Panc1 (cell line): ENCODE results near the gene LACTB. TPM values are rescaled to one million over a fixed set of nuclear protein-coding genes. Genes with fewer than 3 reads are reported as not detected.

ENCODE experiments used
- ATAC-seq: fragments of 200-7000 bp; cut with Tn5 transposase; 2 replicates; pipeline ENCODE4 v1.9.1; 2020; ENCODE audit warnings: mild to moderate bottlenecking, moderate library complexity
- BruUV-seq: library from RNA; stranded (reverse); fragments of 400-500 nt; replicated peaks from 2 replicates; lab custom pipeline; 2021; lab: Mats Ljungman, UMichigan
- CTCF ChIA-PET: fragments of 300-600 bp; sonication (Branson Sonifier 250); formaldehyde crosslinking; loops from one replicate; lab custom pipeline; 2022; ENCODE audit warnings: antibody characterized with exemption; lab: Charles Lee
- POLR2A ChIA-PET: fragments of 300-600 bp; sonication (Branson Sonifier 250); formaldehyde crosslinking; loops from one replicate; lab custom pipeline; 2022; ENCODE audit warnings: antibody characterized with exemption; lab: Charles Lee
- DNase-seq: peaks from one replicate; pipeline ENCODE4 v3.0.0-alpha.2; 2010; ENCODE audit warnings: low read depth, low spot score
- H3K27ac ChIP-seq: 2 replicates; pipeline ENCODE4 v1.5.1; 2011; ENCODE audit warnings: mild to moderate bottlenecking, low read length, inconsistent platforms
- H3K27me3 ChIP-seq: fragments of 200-500 bp; sonication (Bioruptor generic); 2 replicates; pipeline ENCODE4 v1.6.0; 2014; ENCODE audit warnings: low read length, inconsistent platforms; ENCODE audit not compliant: control insufficient read depth, insufficient read depth
- H3K36me3 ChIP-seq: fragments of 200-500 bp; sonication (Bioruptor generic); 2 replicates; pipeline ENCODE4 v1.5.1; 2014; ENCODE audit warnings: inconsistent platforms, mild to moderate bottlenecking, low read length, moderate library complexity; ENCODE audit not compliant: control insufficient read depth, insufficient read depth
- H3K4me1 ChIP-seq: 2 replicates; pipeline ENCODE4 v1.5.1; 2011; ENCODE audit warnings: inconsistent platforms, mild to moderate bottlenecking, low read length, moderate library complexity; ENCODE audit not compliant: control insufficient read depth, insufficient read depth
- H3K4me3 ChIP-seq, 2 experiments: 2 replicates each; pipeline ENCODE4 v1.5.1; 2011 to 2012; ENCODE audit warnings: low read depth in 2 of 2, low read length in 2 of 2, mild to moderate bottlenecking in 2 of 2, inconsistent platforms in 1 of 2, moderate library complexity in 1 of 2
- H3K9me3 ChIP-seq: fragments of 200-500 bp; sonication (Bioruptor generic); 2 replicates; pipeline ENCODE4 v1.5.1; 2014; ENCODE audit warnings: low read depth, mild to moderate bottlenecking, inconsistent platforms, low read length, moderate library complexity; ENCODE audit not compliant: control insufficient read depth, insufficient read depth
- POLR2AphosphoS5 ChIP-seq: IDR thresholded peaks from 2 replicates; pipeline ENCODE4 v1.6.1; 2012; ENCODE audit warnings: mild to moderate bottlenecking, low read depth, low read length, moderate library complexity
- REST ChIP-seq, 2 experiments: IDR thresholded peaks; 2 replicates each; pipeline ENCODE4 v1.6.1; 2011 to 2012; ENCODE audit warnings: low read depth in 2 of 2, control low read depth in 1 of 2, low read length in 1 of 2, mild to moderate bottlenecking in 1 of 2, moderate library complexity in 1 of 2; ENCODE audit not compliant: insufficient read depth in 1 of 2
- SIN3A ChIP-seq: IDR thresholded peaks from 2 replicates; pipeline ENCODE4 v1.6.1; 2012; ENCODE audit warnings: low read depth, mild to moderate bottlenecking, low read length, moderate library complexity, borderline replicate concordance; ENCODE audit not compliant: insufficient read depth
- TCF7L2 ChIP-seq: IDR thresholded peaks from 2 replicates; pipeline ENCODE4 v1.6.1; 2011; ENCODE audit warnings: mild to moderate bottlenecking, low read depth, low read length, inconsistent platforms
- in situ Hi-C: cut with HindIII; loops from 2 replicates; pipeline ENCODE4 v1.10.0; 2016; ENCODE audit warnings: low sequenced_read_pairs, low pct_unique_long_range_greater_than_20kb
- intact Hi-C: fragments of 100-400 bp; cut with micrococcal nuclease; formaldehyde crosslinking; loops from one replicate; pipeline ENCODE4 v1.10.0; 2022; ENCODE audit not compliant: unreplicated experiment
- total RNA-seq: library from RNA; stranded (reverse); gene quantifications from one replicate; pipeline ENCODE4 v1.2.1, GENCODE V29; 2021; ENCODE audit not compliant: unreplicated experiment
- TF ChIP-seq, protein P1 (sequence below): fragments of 450-650 bp; IDR thresholded peaks from 2 replicates; pipeline ENCODE4 v1.5.1; 2017; ENCODE audit warnings: mild to moderate bottlenecking

LACTB gene
- total RNA-seq, 1 experiment from 2014 or later = 18.4 TPM

GRCh38 chr15:63111481-63111880, 10.2 kb upstream of the LACTB start:
- in situ Hi-C loops (no loop called here), intact Hi-C loops (no loop called here)
- H3K27ac ChIP-seq = peak overlapping the region; percentile 20; the same call in 1 of the 2 replicates
- H3K4me3 ChIP-seq = no peak overlapping the region
- ChIA-PET POLR2A (interaction anchor here (0.6 kb wide), 1 partner anchor 149 kb away, joined by 7 read pairs; no protein-coding TSS in a partner anchor), CTCF (no interaction called here)
- TF ChIP-seq TCF7L2 (no peak), SIN3A (no peak), REST (IDR thresholded peaks at IDR 0.05; ENCODE audit: insufficient read depth in 1 of 2, low read depth in 2 of 2, low read length in 1 of 2) (no peak), POLR2AphosphoS5 (no peak)
- TF ChIP-seq, protein P1, sequence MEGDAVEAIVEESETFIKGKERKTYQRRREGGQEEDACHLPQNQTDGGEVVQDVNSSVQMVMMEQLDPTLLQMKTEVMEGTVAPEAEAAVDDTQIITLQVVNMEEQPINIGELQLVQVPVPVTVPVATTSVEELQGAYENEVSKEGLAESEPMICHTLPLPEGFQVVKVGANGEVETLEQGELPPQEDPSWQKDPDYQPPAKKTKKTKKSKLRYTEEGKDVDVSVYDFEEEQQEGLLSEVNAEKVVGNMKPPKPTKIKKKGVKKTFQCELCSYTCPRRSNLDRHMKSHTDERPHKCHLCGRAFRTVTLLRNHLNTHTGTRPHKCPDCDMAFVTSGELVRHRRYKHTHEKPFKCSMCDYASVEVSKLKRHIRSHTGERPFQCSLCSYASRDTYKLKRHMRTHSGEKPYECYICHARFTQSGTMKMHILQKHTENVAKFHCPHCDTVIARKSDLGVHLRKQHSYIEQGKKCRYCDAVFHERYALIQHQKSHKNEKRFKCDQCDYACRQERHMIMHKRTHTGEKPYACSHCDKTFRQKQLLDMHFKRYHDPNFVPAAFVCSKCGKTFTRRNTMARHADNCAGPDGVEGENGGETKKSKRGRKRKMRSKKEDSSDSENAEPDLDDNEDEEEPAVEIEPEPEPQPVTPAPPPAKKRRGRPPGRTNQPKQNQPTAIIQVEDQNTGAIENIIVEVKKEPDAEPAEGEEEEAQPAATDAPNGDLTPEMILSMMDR = no peak
- no TSS peak for BruUV-seq
- ATAC-seq = no peak
- no peaks in the 10 kb centered on the region for H3K27me3 ChIP-seq
- no peaks in the 10 kb centered on the region for H3K9me3 ChIP-seq
- H3K4me1 ChIP-seq = peaks cover 4% of the 10 kb centered on the region; the same call in 1 of the 2 replicates
- no peaks in the 10 kb centered on the region for H3K36me3 ChIP-seq
- no peak for DNase-seq

DNA sequence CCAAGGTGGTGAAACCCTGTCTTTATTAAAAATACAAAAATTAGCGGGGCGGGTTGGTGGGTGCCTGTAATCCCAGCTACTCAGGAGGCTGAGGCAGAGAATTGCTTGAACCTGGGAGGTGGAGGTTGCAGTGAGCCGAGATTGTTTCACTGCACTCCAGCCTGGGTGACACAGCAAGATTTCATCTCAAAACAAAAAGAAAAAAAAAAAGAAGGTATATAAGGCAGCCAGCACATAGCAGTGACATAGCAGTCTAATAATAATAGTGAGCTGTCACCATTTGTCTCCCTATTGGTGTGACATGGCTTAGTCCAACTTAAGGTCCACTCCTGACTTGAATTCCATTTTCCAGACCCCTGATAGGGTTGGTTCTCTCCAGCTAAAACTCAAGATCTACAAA, 8.8 kb upstream of the LACTB start:
- Histone ChIP-seq H3K36me3 (no peaks in the 10 kb centered on the region), H3K27me3 (no peaks in the 10 kb centered on the region), H3K4me1 (peaks cover 4% of the 10 kb centered on the region; the same call in 1 of the 2 replicates), H3K27ac (no peak overlapping the region), H3K4me3 (no peak overlapping the region), H3K9me3 (no peaks in the 10 kb centered on the region)
- ChIA-PET CTCF (no interaction called here), POLR2A (no interaction called here)
- in situ Hi-C loops (no loop called here), intact Hi-C loops (no loop called here)
- DNase-seq (no peak), ATAC-seq (no peak)
- TF ChIP-seq POLR2AphosphoS5 = no peak
- no peak for TF ChIP-seq TCF7L2
- no peak for TF ChIP-seq SIN3A
- no peak for TF ChIP-seq REST (IDR thresholded peaks at IDR 0.05; ENCODE audit: insufficient read depth in 1 of 2, low read depth in 2 of 2, low read length in 1 of 2)
- TF ChIP-seq, protein P1 = no peak
- no TSS peak for BruUV-seq
